Measurements from ENCODE around the gene PRDM5. TPM values are rescaled to one million over a fixed set of nuclear protein-coding genes. Genes with fewer than 3 reads are reported as not detected.
"Not testable (repeated sequence)": the region's sequence is repeated elsewhere in the genome, so short reads cannot be mapped to it uniquely, and the experiment has no call there.

Gene PRDM5
- total and polyA plus RNA-seq, 5 donors, result 2.4 to 20.3 (median 16.5) TPM

GRCh38 chr4:120673696-120674095 is 248.8 kb downstream of the PRDM5 start:
- WGBS, result 85% methylated on average over 3 of the region's 3 CpGs
- peak in 1 of 3 donors; percentile 6 for DNase-seq

GRCh38 chr4:120672558-120673147 is 249.9 kb downstream of the PRDM5 start:
- H3K4me3 ChIP-seq (ENCODE audit: low read length), result no peak overlapping the region
- WGBS, result 77% methylated on average over 5 of the region's 5 CpGs
- intact Hi-C loops (cut with DNase I), result no loop called here
- H3K27ac ChIP-seq (ENCODE audit: low read length), result no peak overlapping the region
- no peaks in the 10 kb centered on the region for H3K9me3 ChIP-seq (ENCODE audit: control insufficient read depth, low read length)
- no peaks in the 10 kb centered on the region for H3K4me1 ChIP-seq (ENCODE audit: control insufficient read depth, insufficient read depth, low read length)
- no peaks in the 10 kb centered on the region for H3K27me3 ChIP-seq (ENCODE audit: control insufficient read depth, insufficient read depth)
- ATAC-seq, result no peak
- no peak for DNase-seq

More at GRCh38 chr4:120673696-120674095, 248.8 kb downstream of the PRDM5 start:
- intact Hi-C loops (cut with DNase I), result no loop called here
- Histone ChIP-seq H3K27ac (ENCODE audit: low read length) (no peak overlapping the region), H3K9me3 (ENCODE audit: control insufficient read depth, low read length) (no peaks in the 10 kb centered on the region), H3K4me1 (ENCODE audit: control insufficient read depth, insufficient read depth, low read length) (no peaks in the 10 kb centered on the region), H3K4me3 (ENCODE audit: low read length) (no peak overlapping the region), H3K27me3 (ENCODE audit: control insufficient read depth, insufficient read depth) (no peaks in the 10 kb centered on the region)
- ATAC-seq, result no peak

- no peaks in the 10 kb centered on the region for H3K4me1 ChIP-seq (ENCODE audit: control insufficient read depth, insufficient read depth, low read length)
- H3K4me3 ChIP-seq (ENCODE audit: low read length), result no peak overlapping the region
- H3K27ac ChIP-seq (ENCODE audit: low read length), result no peak overlapping the region
- no peak for ATAC-seq
- intact Hi-C loops (cut with DNase I), result no loop called here
- no peaks in the 10 kb centered on the region for H3K9me3 ChIP-seq (ENCODE audit: control insufficient read depth, low read length)
- WGBS, result 40% methylated on average over 1 of the region's 1 CpG
- no peaks in the 10 kb centered on the region for H3K27me3 ChIP-seq (ENCODE audit: control insufficient read depth, insufficient read depth)
- DNase-seq, result no peak
Measured at GRCh38 chr4:120672076-120672475, 250.4 kb downstream of the PRDM5 start.

GRCh38 chr4:120671538-120671937 is 251.0 kb downstream of the PRDM5 start:
- 77% methylated on average over 3 of the region's 3 CpGs for WGBS
- DNase-seq, result no peak

GRCh38 chr4:120667102-120667501 is 255.4 kb downstream of the PRDM5 start:
- ATAC-seq (no peak), DNase-seq (no peak)
- H3K9me3 ChIP-seq (ENCODE audit: control insufficient read depth, low read length), result no peaks in the 10 kb centered on the region
- H3K4me1 ChIP-seq (ENCODE audit: control insufficient read depth, insufficient read depth, low read length), result no peaks in the 10 kb centered on the region
- no peak overlapping the region for H3K27ac ChIP-seq (ENCODE audit: low read length)
- H3K27me3 ChIP-seq (ENCODE audit: control insufficient read depth, insufficient read depth), result no peaks in the 10 kb centered on the region
- no peak overlapping the region for H3K4me3 ChIP-seq (ENCODE audit: low read length)
- 86% methylated on average over 3 of the region's 3 CpGs for WGBS
- intact Hi-C loops (cut with DNase I), result no loop called here

More at GRCh38 chr4:120671538-120671937, 251.0 kb downstream of the PRDM5 start:
- Histone ChIP-seq H3K9me3 (ENCODE audit: control insufficient read depth, low read length) (no peaks in the 10 kb centered on the region), H3K27ac (ENCODE audit: low read length) (no peak overlapping the region), H3K27me3 (ENCODE audit: control insufficient read depth, insufficient read depth) (no peaks in the 10 kb centered on the region), H3K4me1 (ENCODE audit: control insufficient read depth, insufficient read depth, low read length) (no peaks in the 10 kb centered on the region), H3K4me3 (ENCODE audit: low read length) (no peak overlapping the region)
- no peak for ATAC-seq
- intact Hi-C loops (cut with DNase I), result no loop called here

- Histone ChIP-seq H3K27me3 (ENCODE audit: control insufficient read depth, insufficient read depth) (no peaks in the 10 kb centered on the region), H3K4me3 (ENCODE audit: low read length) (no peak overlapping the region), H3K9me3 (ENCODE audit: control insufficient read depth, low read length) (no peaks in the 10 kb centered on the region), H3K27ac (ENCODE audit: low read length) (no peak overlapping the region), H3K4me1 (ENCODE audit: control insufficient read depth, insufficient read depth, low read length) (no peaks in the 10 kb centered on the region)
- intact Hi-C loops (cut with DNase I), result no loop called here
- ATAC-seq, result no peak
- no peak for DNase-seq
- 90% methylated on average over 3 of the region's 3 CpGs for WGBS
Measured at GRCh38 chr4:120664851-120665250, 257.7 kb downstream of the PRDM5 start.

- ATAC-seq, result no peak
- no peak overlapping the region for H3K4me3 ChIP-seq (ENCODE audit: low read length)
- no peak overlapping the region for H3K27ac ChIP-seq (ENCODE audit: low read length)
- DNase-seq, result no peak
- H3K9me3 ChIP-seq (ENCODE audit: control insufficient read depth, low read length), result no peaks in the 10 kb centered on the region
- no peaks in the 10 kb centered on the region for H3K4me1 ChIP-seq (ENCODE audit: control insufficient read depth, insufficient read depth, low read length)
- intact Hi-C loops (cut with DNase I), result no loop called here
- no peaks in the 10 kb centered on the region for H3K27me3 ChIP-seq (ENCODE audit: control insufficient read depth, insufficient read depth)
- WGBS, result 76% methylated on average over 7 of the region's 7 CpGs
Measured at GRCh38 chr4:120659616-120660170, 262.8 kb downstream of the PRDM5 start.

- Histone ChIP-seq H3K27ac (ENCODE audit: low read length) (no peak overlapping the region), H3K4me1 (ENCODE audit: control insufficient read depth, insufficient read depth, low read length) (no peaks in the 10 kb centered on the region), H3K27me3 (ENCODE audit: control insufficient read depth, insufficient read depth) (no peaks in the 10 kb centered on the region), H3K9me3 (ENCODE audit: control insufficient read depth, low read length) (no peaks in the 10 kb centered on the region), H3K4me3 (ENCODE audit: low read length) (no peak overlapping the region)
- intact Hi-C loops (cut with DNase I), result no loop called here
- 44% methylated on average over 7 of the region's 7 CpGs for WGBS
- DNase-seq (no peak), ATAC-seq (no peak)
Measured at GRCh38 chr4:120658772-120659171, 263.8 kb downstream of the PRDM5 start.

GRCh38 chr4:120653804-120654573 is 268.5 kb downstream of the PRDM5 start:
- intact Hi-C loops (cut with DNase I), result no loop called here
- ATAC-seq (no peak), DNase-seq (no peak)
- Histone ChIP-seq H3K27me3 (ENCODE audit: control insufficient read depth, insufficient read depth) (no peaks in the 10 kb centered on the region), H3K9me3 (ENCODE audit: control insufficient read depth, low read length) (no peaks in the 10 kb centered on the region), H3K27ac (ENCODE audit: low read length) (no peak overlapping the region), H3K4me3 (ENCODE audit: low read length) (no peak overlapping the region), H3K4me1 (ENCODE audit: control insufficient read depth, insufficient read depth, low read length) (no peaks in the 10 kb centered on the region)
- 92% methylated on average over 2 of the region's 2 CpGs for WGBS

GRCh38 chr4:120648336-120648735 is 274.2 kb downstream of the PRDM5 start:
- H3K4me3 ChIP-seq (ENCODE audit: low read length); ATAC-seq; H3K27ac ChIP-seq (ENCODE audit: low read length); H3K27me3 ChIP-seq (ENCODE audit: control insufficient read depth, insufficient read depth); H3K4me1 ChIP-seq (ENCODE audit: control insufficient read depth, insufficient read depth, low read length); DNase-seq; H3K9me3 ChIP-seq (ENCODE audit: control insufficient read depth, low read length); intact Hi-C loops (cut with DNase I): not testable (repeated sequence)
- WGBS, result 96% methylated on average over 8 of the region's 10 CpGs
